ENCODE measurements around the gene SHROOM3.

The SHROOM3 gene

DNA sequence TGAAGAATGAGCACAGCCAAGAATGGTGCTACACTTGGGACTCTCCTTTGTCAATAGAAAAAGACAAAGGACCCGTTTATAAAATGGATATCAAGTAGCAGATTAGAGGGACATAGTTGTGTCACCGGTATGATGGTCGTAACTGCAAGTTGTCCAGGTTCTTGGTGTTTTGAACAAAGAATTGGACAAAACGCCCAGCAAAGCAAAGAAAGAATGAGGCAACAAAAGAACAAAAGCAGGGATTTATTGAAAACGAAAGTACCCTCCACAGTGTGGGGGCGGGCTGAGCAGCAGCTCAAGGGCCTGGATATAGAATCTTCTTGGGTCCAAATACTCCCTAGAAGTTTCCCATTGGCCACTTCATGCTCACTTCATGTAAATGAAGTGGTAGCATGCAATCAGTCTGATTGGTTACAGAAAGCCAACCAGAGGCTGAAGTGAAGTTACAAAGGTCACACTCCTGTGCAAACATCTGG, 54.7 kb downstream of the SHROOM3 start:
- in situ Hi-C loops (cut with HindIII; ENCODE audit: low sequenced_read_pairs) = no loop called here

DNA sequence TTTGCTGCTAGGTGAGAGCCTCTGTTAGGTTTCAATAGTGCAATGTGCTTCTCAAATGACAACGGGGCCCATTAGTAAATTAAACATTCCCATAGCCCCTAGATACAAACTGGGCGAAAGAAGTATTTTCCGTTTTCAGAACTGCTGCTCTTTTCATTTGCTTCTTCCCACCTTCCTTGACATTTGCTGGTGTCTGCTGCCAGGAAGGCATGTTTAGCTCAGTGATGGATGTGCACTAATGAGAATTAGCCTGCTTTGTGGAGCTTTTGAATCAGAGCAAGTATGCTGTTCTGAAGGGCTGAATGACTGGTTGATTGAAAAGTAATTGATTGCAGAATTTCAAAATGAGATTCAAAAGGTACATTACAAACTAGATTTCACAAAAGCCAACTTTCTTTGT, 57.0 kb downstream of the SHROOM3 start:
- in situ Hi-C loops (cut with HindIII; ENCODE audit: low sequenced_read_pairs) = no loop called here

DNA sequence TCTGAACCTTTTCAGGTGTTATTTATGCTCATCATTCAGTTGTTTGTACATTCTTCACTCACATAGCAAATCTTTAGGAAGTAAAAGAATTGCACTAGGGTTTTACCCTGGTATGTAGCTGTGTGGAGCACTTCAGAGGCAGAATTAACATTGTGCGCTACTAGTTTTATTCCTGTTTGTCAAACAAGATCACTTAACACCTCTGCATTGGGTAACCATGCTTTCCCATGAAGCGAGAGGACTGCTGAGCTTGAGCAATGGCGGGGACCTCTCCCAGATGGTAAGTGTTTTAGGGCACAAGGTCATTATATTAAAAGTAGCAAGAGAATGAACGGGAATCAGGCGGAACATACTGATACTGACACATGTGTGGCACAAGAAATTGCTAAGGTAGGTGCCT, 59.2 kb downstream of the SHROOM3 start:
- in situ Hi-C loops (cut with HindIII; ENCODE audit: low sequenced_read_pairs) = no loop called here

DNA sequence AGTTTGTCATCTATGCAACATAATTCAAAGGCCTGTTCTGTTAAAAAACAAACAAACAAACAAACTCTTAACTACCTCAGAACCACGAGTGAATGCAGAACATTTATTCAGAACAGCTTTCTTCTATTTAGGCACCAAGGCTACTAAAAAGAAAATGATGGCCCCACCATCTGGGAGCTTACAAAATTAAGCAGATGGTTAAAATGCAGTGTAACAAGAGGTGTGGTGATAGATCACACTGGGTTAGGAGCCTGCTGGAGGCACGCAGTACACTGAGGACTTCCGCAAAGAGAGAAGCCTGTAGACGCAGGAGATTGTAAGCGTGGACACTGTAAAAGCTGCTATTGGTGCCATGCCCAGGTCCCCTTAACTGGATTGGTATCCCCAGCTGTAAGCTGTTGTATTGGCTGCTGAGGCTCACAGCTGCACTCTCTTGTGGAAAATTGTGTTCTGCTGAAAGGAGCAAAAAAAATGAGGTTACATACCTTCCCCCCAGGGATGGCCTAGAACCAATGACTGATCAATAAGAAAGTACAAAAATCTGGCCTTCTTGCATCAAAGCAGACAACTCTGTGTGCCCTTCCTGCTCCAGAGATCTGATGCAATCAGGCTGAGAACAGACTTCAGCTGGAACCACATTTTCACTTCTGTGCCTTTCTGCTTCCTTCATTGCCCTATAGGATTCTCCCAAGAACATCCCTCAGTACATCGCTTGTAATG, 60.0 kb downstream of the SHROOM3 start:
- in situ Hi-C loops (cut with HindIII; ENCODE audit: low sequenced_read_pairs) = no loop called here

DNA sequence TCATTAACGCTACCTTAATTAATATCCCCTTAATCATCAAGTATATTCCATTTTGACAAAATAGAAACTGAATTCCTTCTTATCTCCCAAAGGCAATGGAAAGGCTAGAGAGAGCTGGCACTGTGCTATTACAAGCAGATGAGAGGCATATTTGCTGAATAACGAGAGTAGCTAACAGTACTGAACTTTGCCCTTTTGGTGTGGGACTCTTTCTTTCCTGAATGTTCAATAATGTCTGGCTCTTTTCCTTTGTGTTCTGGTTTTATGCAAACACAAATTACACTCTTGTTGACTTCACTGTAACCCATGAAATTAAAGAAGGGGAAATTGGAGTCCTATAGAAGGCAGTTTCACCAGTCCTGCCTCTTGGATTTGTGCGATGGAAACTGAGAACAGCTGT, 63.5 kb downstream of the SHROOM3 start:
- in situ Hi-C loops (cut with HindIII; ENCODE audit: low sequenced_read_pairs) = no loop called here

DNA sequence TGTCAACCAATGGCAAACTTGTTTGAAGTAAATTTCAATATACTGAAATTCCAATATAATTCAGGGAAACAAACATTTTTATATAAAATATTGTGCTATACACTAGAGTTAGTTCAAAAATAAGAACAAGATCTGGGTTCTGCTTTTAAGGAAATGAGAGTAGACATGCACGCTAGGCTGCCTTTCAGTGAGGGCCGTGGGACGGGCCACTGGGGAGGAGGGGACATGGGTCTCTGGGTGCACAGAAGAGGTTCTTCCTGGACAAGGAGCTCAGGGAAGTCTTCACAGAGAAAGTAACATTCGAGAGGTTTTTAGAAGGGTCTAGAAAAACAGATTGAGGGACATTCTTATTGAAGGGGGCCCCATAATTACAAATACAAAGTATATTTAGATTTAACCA, 64.4 kb downstream of the SHROOM3 start:
- in situ Hi-C loops (cut with HindIII; ENCODE audit: low sequenced_read_pairs) = no loop called here

DNA sequence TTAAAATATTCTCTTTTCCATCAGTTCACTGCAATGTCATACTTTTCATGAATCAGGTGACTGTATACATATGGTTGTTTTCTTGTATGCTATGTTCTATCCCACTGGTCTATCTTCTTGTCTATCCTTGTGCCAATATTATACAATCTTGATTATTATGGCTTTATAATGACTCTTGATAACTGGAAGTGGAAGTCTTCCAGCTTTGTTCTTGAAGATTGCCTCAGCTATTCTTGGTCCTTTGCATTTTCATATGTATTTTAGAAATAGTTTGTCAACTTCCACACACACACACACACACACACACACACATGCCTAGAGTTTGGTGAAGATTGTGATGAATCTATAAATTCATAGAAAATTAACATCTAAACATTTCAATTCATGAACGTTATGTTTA, 67.9 kb downstream of the SHROOM3 start:
- in situ Hi-C loops (cut with HindIII; ENCODE audit: low sequenced_read_pairs) = no loop called here

DNA sequence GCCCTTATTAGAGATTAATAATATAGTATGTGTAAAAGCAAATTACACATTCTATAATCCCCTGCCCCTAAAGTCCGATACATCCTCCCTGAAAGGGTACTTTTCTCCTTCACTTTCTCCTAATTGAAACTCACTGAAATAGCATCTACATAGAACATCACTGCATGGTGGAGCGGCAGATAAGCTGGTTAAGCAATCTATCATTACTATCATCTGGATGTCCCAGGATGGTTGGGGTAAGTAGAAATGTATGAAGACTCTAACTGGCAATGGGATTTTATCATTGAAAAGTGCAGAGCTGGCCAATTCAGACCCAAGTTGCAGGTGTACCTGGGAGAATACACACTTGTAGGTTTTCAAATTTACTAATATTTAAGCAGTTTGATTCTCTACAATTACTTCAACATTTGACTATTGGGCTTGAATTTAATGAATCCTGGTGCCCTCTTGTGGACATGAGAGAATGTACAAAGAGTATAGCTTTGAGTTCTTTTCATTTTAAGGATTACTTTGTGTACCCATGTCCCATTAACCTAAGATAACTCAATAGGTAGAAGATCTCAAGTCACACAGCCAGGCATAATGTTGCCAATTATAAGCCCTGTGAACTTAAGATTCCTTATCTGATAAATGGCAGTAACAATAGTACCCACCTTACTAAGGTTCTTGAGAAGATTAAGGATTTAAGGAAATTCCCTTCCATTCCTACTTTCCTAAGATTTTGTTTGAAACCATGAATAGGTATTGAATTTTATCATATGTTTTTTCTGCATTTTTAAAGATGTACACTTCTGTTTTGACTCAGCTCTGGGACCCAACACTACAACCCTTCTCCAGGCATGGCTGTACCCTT, 69.8 kb downstream of the SHROOM3 start:
- in situ Hi-C loops (cut with HindIII; ENCODE audit: low sequenced_read_pairs) = no loop called here

DNA sequence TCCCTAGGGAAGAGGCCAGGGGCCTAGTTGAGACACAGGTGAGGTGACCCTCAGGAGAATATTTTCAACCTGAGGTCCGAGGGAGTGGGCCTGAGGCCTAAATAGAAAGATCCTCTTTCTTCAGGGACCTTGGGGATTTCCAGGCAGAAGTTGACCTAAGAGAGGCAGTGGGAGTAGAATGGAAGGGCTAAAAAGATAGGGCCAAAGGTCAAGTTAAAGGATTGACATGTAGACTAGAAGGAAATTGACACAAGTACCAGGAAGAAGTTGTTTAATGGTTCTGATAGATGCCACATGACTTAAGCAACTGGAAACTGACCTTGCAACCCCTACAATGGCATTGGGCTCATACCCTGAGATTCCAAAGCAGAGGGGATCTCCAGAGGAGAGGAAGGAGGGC, 76.9 kb downstream of the SHROOM3 start:
- in situ Hi-C loops (cut with HindIII; ENCODE audit: low sequenced_read_pairs) = no loop called here

DNA sequence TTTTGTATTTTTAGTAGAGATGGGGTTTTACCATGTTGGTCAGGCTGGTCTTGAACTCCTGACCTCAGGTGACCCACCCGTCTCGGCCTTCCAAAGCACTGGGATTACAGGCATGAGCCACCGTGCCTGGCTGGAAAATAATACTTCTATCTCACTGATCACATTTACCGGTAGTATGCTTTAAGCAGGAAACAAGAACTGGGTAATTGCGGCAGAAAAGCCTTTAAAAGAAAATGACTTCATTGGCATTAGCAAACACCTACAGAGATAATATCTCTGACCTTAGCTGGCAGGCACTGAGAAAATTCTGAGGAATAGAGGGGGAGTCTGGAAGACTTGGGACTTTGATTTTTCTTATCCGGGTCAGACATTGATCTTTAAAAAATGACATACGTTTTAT, 78.5 kb downstream of the SHROOM3 start:
- in situ Hi-C loops (cut with HindIII; ENCODE audit: low sequenced_read_pairs) = no loop called here

DNA sequence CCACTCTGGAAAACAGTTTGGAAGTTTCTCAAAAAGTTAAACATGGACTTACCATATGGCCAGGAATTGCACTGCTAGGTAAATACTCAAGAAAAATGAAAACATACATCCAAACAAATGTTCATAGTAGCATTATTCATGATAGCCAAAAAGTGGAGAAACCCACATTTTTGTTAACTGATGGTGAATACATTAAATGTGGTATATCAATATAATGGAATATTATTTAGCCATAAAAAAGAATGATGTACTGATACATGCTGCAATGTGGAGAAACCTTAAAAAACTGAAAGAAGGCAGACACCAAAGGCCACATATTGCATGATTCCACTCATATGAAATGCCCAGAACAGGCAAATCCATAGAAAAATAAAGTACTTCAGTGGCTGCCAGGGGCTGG, 79.1 kb downstream of the SHROOM3 start:
- in situ Hi-C loops (cut with HindIII; ENCODE audit: low sequenced_read_pairs) = no loop called here

DNA sequence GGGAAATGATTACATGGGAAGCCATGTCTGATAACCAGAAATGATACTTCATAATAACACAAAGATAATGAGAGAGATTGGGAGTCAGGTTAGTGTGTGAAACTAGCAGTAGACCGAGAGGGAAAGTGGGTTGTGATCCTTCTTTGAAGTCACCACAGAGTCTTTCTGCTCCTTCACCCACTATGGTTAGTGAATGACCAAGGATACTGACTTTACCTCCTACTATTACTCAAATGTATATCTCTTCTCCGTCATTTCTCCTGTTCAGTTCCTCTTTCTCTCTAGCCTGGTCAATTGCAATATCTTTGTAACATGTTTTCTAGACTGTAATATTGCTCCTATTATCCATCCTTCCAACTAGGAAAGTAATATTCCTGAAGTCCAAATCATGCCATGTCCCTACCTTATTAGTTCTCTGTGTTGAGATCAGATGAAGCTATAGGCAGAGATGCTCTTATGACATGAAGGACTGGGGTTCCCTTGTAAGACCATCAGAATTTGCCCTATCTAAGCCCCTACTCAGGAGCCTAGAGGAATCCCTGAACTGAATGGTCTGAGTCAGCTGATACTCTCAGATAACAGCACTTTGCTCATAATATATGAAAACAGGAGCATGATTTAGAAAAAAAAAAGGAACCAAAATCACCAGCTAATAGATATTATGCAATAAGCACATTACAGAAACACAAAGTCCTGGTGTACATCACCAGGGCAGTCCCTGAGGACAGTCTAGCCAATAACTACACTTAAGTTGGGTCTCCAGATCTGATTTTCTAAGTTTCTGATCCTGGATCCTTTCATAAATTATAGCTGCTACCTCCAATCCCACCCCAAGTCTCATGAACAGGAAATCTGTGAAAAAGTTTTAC, 81.2 kb downstream of the SHROOM3 start:
- in situ Hi-C loops (cut with HindIII; ENCODE audit: low sequenced_read_pairs) = no loop called here

DNA sequence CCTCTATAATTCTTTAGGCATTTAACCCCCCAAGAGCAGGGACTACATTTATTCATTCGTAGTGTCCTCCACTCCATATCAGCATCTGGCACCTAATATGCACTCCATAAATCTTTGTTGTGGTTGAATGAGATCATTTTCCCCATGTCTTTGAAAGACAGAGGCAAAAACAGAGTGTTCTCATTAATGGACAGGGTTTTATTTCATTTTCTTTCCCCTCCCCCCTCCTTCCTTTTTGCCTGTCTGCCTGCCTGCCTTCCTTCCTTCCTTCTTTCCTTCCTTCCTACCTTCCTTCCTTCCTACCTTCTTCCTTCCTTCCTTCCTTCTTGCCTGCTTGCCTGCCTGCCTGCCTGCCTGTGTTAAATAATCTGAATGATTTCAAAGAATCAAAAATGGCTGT, 83.2 kb downstream of the SHROOM3 start:
- in situ Hi-C loops (cut with HindIII; ENCODE audit: low sequenced_read_pairs) = no loop called here

DNA sequence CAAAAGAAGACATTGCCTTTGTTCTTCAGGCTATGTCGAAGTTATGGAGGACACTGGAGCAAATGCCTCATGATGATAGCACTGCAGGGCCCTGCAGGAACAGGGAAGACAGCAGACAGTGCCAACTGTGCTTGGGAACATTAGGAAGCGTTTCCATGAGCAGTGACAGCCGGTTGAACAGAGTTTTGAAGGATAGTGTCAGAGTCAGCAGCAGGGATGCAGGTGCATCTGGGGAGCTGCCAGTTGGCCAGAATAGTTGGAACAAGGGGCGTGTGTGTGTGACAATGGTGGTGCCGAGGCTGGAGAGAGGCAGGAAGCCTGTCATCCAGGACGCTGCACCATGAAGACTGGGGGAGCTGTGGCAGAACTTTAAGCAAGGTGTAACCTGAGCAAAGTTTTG, 88.6 kb downstream of the SHROOM3 start:
- in situ Hi-C loops (cut with HindIII; ENCODE audit: low sequenced_read_pairs) = no loop called here

DNA sequence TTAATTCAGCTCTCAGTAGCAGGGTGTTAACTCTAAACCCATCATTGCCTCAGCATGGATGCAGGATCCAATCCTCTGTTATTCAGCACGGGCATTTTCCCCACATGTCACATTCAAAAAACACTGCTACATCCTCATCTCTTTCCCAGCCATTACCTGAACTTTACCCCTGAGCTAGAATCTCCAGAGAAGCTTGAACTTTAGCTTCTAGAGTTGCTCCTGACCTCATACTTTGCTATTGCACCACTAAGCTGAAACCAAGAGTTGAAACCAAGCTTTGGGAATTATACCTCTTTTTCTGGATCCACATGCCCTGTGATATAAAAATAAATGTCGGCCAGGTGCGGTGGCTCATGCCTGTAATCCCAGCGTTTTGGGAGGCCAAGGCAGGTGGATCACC, 90.7 kb downstream of the SHROOM3 start:
- in situ Hi-C loops (cut with HindIII; ENCODE audit: low sequenced_read_pairs) = no loop called here

DNA sequence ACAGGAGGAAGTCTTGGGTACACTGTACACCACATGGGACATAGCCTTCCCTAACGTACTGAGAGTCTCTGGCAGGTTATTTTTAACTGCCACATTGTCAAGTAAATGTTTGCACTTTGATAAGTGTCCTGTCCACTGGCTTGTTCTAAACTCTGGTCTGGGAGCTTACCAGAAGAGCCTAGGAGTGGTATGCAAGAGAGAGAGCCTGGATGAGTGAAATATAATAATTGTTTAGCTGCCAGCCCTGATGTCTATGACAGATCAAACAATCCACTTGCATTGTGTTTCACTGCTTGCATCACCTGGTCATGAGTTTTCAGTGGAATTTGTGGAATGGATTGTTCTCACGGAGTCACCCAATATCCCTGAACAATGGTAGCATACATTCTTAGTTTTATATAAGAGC, 91.6 kb downstream of the SHROOM3 start:
- in situ Hi-C loops (cut with HindIII; ENCODE audit: low sequenced_read_pairs) = no loop called here

DNA sequence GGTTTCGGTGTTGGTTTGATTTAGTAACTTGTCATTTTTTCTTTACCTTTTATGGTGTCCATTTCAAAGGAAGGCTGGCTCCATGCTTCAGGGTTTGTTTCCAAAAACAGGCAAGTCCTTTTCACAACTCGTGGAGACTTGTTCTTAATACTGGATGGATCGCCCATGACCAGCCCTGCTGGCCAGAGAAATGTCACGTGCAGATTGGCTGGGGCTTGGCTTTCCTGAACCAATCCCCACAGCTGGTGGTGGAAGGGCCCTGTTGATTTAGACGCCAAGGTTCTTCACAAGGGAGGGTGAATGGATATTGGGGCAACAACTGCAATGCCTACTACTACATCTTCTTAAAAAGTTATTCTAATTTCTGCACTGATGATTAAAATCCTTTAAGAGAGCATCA, 92.6 kb downstream of the SHROOM3 start:
- in situ Hi-C loops (cut with HindIII; ENCODE audit: low sequenced_read_pairs) = no loop called here

DNA sequence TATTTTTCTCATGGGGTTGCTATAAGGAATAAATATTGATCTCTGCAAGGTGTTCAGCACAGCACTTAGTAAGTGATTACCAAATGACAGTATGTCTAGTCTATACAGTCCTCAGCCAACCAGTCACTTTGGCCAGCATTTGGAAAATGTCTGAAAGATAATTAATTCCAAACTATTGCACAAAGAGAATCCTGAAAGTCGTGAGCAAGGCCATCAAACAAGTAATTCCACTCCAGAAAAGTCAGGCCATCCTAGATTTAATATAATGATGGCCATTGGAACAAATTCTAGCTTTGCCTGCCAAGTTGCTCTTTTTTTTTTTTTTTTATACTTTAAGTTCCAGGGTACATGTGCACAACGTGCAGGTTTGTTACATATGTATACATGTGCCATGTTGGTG, 96.6 kb downstream of the SHROOM3 start:
- in situ Hi-C loops (cut with HindIII; ENCODE audit: low sequenced_read_pairs) = no loop called here

DNA sequence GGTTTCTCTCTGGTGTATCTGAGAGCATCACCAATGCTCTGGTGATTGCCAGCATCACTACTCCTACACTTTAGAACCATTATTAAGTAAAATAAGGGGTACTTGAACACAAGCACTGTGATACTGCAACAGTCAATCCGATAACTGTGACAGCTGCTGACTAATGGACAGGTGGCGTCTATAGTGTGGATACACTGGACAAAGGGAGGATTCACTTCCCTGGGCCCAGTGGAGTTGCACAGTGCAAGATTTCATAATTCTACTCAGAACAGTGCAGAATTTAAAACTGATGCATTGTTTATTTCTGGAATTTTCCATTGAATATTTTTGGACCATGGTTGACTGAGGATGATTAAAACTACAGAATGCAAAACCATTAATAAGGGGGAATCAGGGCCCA, 97.8 kb downstream of the SHROOM3 start:
- in situ Hi-C loops (cut with HindIII; ENCODE audit: low sequenced_read_pairs) = no loop called here

DNA sequence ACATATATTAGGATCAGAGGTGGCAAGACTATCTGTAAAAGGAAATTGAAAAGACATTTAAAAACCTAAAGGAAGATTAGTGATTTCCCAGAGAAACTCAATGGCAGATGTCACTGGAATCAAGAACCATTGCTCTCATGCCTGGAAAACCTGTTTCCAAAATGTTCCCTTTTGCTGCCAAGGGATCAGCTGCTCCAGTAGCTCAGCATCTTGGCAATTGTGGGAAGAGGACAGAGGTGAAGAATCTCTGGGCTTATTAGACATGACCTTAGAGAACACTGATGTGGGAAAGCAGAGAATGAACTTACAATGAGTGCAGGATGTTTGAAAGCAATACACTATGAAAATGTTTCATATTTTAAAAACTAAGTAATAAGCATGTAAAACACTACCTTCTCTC, 98.3 kb downstream of the SHROOM3 start:
- in situ Hi-C loops (cut with HindIII; ENCODE audit: low sequenced_read_pairs) = no loop called here

DNA sequence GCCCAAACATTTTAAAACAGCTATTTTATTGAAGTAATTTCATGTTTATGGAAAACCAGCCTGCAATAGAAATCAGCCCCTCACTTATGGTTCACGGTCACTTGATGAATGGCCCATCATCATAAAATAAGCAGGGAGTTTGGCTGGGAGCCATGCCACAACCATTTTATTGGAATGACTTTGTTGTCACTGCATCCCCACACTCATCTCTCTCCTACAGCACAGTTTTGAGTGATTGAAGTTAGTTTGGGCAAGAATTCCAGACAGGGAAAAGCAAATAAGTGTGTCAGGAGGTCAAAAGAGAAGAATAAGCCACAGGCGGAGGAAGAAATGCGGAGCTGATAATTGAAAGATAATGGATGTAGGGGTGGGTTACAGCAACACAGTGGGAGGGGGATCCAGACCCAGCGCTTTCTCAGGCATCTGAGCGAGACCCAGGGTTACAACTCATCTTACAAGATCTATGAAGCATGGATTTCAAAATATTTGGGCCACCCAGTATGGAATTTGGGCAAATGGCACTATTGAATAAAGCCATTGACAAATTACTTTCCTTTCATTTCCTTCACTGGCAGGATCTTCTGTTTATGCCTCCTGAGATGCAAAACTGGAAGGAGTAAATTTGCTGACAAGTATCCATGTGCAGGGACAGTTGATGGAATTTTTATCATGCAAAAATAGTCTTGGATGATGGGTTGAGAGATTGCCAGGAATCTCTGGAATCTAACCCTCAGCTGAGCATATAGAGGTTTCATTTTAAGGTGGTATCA, 100.8 kb downstream of the SHROOM3 start:
- in situ Hi-C loops (cut with HindIII; ENCODE audit: low sequenced_read_pairs) = no loop called here
